Activated naive CD4-positive, alpha-beta T cell treated with Interleukin-2 at 50 U/mL for 16 hours (primary cell): Measurements from ENCODE around the gene ZRANB1.
"Not testable (repeated sequence)": the region's sequence is repeated elsewhere in the genome, so short reads cannot be mapped to it uniquely, and the experiment has no call there.

Source experiments
- DNase-seq: peaks from one replicate; pipeline ENCODE4 v3.0.0-alpha.2; 2020

Gene ZRANB1

DNA sequence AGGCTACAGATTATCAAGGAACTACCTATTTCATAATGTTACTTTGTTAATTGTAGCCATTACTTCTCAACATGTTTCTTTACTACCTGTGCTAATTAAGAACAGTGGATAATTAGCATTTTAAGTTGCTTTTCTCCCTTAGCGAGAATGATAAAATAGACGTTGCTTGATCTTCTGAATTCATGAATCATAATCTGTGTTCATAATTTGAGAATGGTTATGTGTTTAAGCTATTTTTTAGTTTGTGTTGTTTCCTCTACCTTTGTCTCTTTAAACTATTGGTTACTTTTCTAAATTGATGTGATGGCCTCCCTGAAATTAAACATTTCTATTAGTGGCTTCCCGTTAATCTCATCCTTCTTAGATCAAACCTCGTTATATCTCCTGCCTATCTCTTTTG is at the start of gene ZRANB1:
TSS of gene ZRANB1 (plus strand) at position 301 of the 400 bp plus-strand sequence. CDS start 371 bp downstream, outside the sequence.
- no peak for DNase-seq

DNA sequence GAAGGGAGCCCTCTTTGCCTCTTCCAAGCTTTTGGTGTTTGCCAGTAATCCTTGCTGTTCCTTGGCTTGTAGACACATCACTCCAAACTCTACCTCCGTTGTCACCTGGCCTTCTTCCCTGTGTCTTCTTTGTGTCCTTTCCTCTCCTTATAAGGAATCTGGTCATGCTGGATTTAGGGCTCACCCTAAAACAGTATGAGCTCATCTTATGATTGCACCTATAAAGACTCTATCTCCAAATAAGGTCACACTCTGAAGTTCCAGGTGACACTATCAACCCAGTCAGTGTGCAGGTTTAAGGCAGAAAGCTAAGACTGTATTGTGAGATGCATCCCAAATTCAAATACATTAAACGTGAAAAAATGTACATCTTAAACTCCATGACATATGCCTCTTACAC is 49.0 kb upstream of the ZRANB1 start:
- no peak for DNase-seq

DNA sequence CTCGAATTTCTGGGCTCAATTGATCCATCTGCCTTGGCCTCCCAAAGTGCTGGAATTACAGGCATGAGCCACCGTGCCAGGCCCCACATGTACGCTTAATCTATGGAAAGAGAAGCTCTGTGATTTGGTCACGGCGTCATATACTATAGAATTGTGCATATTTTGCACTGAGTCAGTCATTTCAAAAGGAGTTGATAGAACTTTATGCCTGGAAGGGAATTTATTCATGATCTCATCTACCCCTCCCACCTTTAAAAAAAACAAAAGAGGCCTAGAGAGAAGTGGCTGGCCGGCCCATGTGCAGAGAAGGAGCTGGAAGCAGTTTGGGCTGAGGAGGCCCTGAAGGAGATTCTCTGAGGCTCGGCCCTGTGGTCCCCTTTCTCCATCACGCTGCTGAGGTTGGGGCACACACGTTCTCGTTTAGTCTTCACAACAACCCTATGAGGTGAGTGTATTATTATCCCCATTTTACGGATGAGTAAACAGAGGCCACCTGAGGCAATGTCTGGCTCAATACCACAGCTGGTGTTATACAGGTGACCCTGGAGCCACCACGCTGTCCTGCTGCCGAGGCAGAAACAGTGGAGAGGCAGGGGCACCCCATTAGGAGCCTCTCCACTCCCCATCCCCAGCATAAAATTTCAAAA is 47.2 kb upstream of the ZRANB1 start:
- no peak for DNase-seq

DNA sequence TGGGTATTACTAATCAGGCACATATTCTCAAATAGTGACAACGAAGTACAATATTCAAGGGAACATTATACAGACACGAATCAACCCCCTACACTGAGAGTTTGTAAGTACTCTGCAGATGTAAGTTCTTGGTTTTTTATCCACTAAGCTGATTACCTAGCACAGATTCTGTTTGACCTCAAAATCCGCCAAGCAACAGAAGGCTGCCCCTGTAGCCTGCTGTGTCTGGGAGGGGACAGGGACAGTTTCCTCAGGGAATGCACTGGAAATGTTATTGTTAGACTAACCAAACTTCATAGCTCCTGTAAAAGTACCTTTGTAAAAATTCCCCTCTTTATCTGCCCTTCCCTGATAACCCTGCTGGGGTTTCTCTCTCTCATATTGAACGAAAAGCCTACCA is 45.2 kb upstream of the ZRANB1 start:
- no peak for DNase-seq

DNA sequence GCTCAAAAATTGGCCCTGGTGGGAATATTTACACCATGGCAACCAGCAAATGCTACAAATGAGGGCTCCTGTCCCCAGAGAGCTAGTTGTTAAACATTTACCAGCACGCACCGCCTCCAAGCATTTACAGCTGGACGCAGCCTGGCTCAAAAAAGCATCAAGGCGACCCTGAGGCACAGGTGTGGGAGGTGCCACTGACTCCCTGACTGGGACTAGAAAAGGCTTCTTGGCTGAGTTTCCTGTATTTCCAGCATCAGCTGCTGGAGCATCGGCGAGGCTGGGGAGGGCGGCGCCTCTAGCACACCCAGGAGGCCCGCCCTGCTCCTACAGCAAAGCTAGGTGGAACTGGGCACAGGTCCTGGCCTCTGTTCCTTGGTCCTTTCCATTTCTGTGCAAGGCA is 43.5 kb upstream of the ZRANB1 start:
- DNase-seq: no peak

DNA sequence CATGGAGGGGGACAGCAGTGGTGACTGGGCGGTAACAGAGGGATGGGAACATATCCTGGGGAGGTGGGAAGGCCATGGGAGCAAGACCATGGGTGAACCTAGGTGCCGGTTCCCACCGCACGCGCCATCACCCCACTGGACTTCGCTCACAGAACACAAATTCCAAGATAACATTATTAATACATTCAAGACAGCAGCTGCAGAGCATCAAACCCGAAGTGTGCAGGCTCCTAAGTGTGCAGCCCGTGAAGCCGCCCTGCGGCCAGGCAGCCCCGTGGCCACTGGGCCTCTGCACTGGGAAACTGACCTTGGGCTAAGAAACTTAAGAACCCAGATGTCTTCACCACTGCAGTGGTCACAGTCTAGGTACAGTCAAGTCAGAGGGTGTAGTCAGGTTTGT is 42.8 kb upstream of the ZRANB1 start:
- DNase-seq: no peak

DNA sequence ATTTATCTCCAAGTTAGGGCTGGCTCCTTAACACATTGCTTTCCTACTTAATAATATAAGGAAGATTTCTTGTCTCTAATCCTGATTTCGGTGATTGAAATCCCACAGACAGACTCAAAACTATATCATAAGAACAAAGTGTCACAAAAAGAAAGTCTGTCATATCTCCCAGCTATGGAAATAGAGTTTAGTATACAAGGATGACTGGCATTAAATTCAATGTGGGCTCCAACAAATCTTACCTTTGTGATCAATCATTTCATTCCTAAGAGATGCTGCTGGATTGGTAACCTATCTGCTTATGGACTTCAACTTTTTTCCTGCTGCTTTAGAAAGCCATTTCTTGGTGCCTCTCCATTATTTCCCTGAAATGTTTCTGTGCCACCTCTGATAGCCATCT is 39.5 kb upstream of the ZRANB1 start:
- no peak for DNase-seq

DNA sequence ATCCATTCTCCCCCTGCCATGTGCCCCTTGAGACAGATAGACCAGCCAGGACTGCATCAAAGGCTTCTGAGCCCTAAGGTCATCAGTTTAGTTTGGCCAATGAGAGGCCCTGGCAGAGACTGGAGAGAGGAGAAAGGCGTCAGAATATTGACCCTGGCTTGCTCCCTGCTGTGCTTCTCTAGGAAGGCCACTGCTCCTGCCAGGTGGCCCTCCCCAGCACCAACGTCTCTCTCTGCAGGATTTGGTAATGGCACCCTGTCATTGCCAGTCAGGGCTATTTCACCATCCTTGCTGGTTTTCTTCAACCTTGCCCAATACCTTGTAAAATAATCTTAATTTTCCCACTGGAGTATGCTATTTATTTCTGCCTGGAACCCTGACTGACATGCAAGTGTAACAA is 38.8 kb upstream of the ZRANB1 start:
- no peak for DNase-seq

DNA sequence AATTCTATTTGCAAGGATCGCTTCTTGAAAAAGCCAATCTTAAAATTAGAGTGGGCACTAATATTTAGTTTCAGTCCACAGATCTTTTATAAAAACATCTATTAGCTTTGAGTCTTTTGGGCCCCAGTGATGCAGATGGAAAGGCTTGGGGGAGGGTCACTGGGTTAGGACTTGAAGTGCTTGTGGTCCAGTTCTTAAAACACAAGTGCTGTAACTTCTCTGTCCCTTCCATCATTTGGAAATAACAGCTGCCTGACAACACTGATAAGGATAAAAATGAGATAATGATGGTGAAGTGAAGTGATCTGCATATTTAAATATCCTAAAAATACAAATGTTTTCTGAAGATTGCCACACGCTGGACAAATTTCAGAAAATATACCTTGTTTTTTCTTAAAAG is 37.1 kb upstream of the ZRANB1 start:
- DNase-seq: no peak

DNA sequence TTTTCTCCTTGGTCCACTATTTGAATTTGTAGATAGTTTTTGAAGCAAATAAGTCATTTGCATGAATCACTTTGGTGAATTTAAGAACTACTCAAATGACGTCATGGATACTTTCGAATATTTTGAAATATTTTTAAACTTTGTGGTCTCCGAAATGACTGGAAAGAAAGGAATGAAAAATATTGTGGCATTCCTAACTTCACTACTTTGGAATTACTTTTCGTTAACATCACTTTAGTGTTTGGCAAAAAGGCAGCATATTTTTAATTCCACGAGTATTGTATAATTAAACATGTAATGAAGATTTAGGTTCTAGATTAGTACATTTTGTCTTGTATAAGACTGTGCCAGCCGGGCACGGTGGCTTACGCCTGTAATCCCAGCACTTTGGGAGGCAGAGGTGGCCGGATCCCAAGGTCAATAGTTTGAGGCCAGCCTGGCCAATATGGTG is 35.3 kb upstream of the ZRANB1 start:
- DNase-seq: no peak

DNA sequence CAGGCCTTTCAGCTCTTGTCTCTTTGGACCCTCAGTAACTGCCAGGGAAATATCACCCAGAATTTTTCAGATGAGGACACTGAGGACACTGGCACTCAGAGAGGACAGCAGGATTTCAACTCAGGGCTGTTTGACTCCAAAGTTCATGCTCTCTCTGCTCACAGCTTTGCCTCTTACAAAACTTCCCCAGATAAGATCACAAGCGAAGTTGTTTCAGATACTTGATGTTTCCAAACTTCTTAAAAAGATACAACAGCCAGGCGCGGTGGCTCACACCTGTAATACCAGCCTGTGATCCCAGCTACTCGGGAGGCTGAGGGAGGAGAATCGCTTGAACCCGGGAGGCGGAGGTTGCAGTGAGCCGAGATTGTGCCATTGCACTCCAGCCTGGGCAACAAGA is 32.4 kb upstream of the ZRANB1 start:
- DNase-seq: no peak

DNA sequence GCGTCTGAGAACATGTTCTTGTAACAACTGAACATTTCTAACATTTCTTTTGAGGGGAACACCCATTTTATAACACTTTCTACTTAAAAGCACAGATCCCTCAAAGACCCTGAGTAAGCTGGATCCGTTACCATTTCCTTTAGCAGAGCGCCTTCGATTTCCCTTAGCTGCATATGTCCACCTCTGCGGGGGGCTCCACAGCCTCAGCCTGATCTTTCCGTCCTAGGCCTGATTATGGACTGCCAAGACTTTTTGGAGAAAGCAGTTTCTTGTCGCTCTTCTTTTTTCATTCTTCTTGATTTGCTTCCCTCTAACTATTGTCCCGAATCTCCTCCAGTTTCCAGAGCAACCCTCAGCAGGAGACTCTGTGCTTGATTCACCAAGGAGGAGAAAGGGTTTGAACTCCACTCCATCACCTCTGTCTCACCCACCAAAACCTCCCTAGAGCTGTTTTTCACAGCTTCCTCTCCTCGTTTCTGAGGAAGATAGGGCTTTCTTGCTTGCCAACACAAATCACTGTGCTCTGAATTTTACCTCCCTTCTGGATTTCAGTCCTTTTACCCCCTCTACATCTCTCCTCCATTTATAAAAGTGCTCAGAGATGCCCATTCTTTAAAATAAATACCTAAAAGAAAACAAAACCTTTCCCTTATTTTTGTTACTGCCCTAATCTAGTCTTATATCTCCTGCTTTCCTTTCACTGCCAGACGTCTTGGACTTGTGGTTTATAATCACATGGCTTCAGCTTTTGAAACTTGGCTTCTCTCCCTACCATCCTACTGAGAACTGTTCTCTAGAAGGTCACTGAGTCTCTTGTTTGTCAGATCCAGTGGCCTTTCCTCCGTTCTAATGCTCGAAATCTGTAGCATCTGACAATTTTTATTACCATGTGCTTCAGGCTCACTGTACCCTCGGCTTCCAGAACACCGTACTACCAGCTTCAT is 30.5 kb upstream of the ZRANB1 start:
- no peak for DNase-seq

DNA sequence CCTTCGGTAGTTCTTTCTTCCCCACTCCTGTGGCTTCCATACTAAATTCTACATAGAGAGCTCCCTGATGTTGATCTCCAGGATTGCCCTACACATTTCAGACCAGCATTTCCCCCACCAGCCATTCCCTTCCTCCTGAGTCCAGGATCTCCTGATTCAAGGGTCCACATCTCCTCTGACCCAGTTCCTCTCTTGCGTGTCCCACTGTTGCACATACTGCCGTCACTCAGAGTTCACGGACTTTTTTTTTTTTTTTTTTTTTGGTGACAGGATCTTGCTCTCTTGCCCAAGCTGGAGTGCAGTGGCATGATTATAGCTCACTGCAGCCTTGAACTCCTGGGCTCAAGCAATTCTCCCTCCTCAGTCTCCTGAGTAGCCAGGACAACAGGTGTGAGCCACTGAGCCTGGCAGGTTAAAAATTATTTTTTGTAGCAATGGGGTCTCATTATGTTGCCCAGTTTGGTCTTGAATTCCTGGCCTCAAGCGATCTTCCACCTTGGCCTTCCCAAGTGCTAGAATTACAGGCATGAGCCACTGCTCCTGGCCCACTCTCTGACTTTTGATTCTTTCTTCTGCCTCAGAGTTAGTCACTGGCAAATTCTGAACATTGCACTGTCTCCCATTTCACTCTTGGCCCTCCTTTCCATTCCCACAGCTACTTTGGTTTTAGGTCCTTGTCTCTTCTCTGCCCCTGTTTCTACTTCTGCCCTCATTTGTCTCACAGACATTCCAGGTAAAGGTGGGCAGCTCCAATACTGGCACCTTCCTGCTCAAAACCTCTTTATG is 29.6 kb upstream of the ZRANB1 start:
- no peak for DNase-seq

DNA sequence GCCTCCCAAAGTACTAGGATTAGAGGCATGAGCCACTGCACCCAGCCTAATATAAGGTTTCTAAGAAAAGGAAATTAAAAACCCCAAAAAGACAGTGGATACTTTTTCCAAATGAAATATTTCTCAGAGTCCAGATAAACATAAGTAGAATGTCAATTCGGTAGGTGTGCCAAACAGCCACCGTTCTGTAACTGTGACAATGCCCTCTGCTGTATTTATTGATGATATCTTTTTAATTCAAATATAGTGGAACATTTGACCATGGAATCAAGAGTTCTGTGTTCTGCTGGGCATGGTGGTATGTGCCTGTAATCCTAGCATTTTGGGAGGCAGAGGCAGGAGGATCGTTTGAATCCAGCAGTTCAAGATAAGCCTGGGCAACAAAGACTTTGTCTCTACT is 28.8 kb upstream of the ZRANB1 start:
- no peak for DNase-seq

DNA sequence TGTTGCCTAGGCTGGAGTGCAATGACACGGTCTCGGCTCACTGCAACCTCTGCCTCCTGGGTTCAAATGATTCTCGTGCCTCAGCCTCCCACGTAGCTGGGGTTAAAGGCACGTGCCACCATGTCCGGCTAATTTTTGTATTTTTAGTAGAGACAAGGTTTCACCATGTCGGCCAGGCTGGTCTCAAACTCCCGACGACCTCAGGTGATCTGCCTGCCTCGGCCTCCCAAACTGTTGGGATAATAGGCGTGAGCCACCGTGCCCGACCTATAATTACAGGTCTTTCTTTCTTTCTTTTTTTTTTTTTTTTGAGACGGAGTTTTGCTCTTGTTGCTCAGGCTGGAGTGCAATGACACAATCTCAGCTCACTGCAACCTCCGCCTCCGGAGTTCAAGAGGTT is 27.5 kb upstream of the ZRANB1 start:
- not testable (repeated sequence) for DNase-seq

DNA sequence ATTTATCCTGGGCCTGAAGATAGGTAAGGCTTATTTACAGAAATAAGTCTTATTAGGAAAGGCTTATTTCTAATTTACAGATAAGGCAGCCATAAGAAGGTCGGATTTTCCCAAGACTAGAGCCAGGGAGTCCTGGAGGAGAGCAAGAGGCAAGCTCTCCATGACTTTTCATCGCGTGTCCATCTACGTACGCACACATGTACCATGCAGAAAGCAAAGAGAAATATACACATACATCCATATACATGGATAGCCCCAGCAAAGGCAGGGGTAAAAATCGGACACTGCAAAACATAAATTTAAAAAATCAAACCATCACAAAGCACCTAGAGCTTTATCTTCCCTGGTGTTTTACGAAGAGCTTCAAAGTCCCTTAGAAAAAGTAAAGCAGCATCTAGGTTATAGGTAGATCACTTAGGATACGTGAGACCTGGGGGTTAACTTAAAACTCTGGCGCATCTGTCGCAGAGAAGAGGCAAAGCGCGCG is 25.8 kb upstream of the ZRANB1 start:
- DNase-seq: no peak

DNA sequence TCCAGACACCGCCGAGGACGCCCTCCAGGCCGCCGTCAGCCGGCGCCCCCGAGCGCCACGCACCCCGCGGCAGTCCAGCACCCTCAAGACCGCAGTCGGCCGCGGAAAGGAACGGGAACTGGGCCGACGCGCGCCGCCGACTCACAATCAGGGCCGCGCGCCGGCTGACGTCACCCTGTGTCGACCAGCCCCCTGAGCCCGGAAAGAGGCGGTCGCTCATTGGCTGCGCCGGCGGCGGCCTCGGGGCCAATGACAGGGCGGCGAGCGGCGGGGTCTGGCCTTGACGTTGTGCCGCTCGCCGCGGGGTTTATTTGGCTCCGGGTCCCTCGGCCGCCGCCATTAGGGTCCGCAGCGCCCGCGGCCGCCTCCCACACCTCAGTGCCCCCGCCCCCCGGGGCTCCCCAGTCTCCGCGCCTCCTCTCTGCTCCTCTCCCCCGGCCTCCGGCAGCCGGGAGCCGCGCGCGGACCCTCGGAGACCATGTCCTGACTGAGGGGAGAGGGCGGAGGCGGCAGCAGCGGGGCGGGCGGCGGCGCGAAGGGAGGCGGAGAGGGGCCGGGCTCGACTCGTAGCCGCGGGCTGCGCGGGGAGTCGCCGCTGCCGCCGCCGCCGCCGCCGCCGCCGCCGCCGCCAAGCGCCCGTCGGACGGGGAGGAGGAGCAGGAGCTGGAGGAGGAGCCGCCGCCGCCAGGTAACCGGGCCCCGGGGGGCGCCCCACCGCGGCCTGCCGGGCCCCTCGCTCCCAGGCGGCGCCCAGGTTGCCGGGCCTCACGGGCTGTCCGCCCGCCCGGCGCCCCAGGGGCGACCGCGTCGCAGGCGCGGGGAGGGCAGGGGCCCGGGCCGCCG is 25.1 kb upstream of the ZRANB1 start:
- peak; percentile 97 for DNase-seq

DNA sequence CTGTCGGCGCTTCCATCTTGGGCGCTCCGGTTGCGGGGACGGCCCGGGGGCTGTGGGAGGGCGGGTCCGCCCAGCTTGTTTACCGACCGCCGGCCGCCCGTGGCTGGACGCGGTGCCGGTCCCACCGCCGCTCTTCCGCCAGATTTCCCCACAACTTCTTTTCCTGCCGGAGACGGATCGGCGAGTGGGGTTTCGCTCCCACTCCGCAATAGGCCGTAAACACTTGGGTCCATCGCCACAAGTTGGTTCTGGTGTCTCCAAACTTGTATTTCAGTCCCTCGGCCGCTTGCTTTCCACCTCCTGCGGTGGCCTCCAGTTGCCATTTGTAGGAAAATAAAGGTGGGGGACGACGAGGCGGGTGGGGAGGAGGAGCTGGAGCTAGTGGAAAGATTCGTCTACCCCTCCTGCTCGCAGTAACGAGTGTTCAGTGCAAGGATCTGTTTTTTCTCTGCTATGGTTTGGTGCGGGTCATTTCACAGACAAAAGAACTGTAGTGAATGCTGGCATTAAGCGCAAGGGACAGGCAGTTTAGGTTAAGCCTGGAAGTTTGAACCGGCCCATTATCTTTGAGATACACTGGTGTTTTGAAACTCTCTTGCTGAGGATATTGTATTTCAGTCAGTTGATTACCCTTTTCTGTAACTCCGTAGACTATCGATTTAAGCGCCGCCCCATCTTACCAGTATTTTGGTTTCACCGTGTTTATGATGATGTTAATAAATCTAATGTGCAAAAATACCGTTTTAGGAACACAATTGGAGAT is 24.3 kb upstream of the ZRANB1 start:
- DNase-seq: peak; percentile 48

DNA sequence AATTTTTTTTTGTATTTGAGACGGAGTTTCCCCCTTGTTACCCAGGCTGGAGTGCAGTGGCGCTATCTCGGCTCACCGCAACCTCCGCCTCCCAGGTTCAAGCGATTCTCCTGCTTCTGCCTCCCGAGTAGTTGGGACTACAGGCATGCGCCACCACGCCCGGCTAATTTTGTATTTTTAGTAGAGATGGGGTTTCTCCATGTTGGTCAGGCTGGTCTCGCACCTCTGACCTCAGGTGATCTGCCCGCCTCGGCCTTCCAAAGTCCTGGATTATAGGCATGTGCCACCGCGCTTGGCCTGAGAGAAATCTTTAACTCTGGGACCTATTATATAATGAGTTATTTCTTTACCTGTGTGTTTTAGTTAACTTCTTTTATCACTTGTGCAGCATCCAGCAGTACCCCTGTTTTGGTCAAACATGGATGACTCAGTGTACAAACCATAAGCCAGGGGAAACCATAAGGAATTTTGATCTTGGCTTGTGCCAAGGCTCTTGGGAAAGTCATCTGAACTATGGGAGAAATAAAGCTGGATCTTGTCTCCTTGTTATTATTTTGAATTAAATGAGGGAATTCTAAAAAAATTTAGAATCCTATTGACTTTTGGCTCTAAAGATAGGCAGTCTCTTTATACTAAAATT is 23.6 kb upstream of the ZRANB1 start:
- DNase-seq: no peak

DNA sequence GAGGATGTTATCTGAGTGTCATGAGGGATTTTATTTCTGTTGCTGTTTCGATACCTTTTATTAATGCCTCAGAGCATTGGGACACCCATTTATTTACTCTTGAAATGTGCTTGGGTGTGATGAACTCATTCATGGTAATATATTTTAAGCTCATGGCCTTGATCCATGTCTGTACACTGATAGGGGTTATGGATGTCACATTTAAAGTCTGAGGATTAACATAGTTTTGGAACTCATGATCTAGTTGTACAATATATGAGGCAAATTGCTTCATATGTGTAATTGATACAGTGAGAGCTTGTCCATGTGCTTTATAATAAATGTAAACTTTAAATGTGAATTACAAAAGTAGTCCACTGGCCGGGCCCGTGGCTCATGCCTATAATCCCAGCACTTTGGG is 23.0 kb upstream of the ZRANB1 start:
- DNase-seq: no peak

DNA sequence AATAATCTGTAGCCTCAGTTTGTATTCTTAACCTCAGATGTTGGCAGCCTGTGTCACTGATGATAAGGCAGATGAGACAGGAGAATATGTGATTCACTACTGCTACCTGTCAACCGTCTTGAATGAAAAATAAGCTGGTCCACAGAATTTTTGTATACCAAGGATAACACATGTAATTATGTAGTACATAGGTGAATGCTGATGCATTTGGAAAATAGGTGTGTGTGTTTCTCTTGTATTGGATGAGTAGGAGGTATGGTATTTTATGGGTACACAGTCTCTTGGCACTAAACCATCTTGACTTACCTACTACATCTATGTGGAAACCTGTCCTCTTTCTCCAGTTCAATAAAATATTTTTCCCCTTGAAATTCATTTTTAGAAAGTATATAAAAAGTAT is 20.7 kb upstream of the ZRANB1 start:
- no peak for DNase-seq
